Measurements from ENCODE around the gene LAMB4.

The LAMB4 gene

DNA sequence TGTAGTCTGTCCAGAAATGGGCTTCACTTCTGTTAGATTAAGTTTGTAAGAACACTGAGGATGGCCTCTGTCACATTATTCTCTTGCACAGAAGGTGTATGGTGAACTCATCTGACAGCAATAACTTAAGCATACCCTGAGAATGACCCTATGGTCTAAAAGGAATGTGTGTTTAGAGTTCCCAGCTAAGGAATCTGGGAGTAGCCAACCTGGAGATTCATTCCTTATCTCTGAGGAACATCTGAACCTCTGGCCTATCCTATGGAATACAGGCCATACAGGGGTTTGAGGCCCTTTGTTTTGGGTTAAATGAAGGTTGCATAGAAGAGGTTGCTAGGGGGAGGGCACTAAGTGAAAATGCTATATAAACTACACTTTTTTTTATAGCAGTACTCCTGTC lies 41.4 kb downstream of the LAMB4 start:
- TF ChIP-seq, protein P1, sequence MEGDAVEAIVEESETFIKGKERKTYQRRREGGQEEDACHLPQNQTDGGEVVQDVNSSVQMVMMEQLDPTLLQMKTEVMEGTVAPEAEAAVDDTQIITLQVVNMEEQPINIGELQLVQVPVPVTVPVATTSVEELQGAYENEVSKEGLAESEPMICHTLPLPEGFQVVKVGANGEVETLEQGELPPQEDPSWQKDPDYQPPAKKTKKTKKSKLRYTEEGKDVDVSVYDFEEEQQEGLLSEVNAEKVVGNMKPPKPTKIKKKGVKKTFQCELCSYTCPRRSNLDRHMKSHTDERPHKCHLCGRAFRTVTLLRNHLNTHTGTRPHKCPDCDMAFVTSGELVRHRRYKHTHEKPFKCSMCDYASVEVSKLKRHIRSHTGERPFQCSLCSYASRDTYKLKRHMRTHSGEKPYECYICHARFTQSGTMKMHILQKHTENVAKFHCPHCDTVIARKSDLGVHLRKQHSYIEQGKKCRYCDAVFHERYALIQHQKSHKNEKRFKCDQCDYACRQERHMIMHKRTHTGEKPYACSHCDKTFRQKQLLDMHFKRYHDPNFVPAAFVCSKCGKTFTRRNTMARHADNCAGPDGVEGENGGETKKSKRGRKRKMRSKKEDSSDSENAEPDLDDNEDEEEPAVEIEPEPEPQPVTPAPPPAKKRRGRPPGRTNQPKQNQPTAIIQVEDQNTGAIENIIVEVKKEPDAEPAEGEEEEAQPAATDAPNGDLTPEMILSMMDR (IDR thresholded peaks at IDR 0.05): no peak

DNA sequence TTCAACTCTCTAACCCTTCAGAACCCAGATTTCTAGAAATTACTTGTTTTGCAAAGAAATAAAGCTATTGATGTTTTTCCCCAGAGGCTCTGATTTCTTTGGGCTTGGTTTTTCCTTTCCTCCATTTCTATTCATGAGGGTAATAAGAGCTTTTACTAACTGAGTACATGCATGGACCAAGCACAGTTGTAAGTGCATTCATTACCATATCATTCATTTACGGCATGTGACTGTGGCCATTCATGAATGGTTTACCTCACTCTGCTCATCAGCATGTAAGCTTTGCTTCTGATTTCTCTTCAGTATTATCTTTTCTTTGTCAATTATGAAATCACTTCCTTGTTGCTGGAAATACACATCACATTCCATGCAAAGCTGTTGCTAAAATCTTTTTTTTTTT lies 42.4 kb downstream of the LAMB4 start:
- TF ChIP-seq, protein P1 (IDR thresholded peaks at IDR 0.05): no peak

DNA sequence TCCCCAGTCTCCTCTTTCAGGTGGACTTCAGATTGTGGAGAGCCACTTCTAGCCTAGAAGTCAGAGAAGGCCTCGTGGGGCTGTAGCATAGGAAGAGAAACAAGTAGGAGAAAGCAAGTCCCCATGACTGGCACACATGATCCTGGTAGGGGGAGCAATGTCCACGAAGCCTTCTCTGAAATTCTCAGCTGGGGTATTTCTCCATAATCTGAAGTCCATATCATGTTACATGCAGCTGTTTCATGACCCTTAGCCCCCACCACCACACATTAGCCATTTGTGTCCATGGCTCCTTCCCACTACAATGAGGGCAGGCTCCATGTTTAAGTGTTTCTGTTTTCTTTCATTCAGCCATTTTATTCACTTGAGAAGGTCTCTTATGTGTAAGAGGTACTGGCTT lies 43.2 kb downstream of the LAMB4 start:
- TF ChIP-seq, protein P1 (IDR thresholded peaks at IDR 0.05): no peak

DNA sequence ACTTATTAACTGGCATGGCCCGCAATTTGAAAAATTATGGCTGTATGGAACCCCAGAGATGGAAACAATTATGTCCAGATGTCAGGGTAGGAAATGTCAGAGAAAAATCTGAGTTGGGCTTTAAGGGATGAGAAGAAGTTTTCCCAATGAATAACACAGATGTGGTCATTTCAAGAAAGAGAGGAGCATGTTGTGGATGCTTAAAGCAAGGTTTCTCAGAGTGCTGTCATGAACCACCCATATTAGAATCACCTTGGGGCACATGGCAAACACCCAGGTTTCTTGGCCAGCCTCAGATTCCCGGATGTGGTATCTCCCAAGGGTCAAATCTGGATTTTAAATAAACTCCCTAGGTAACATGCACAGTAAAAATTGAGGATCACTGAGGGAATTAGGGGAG lies 43.6 kb downstream of the LAMB4 start:
- TF ChIP-seq, protein P1 (IDR thresholded peaks at IDR 0.05): no peak

DNA sequence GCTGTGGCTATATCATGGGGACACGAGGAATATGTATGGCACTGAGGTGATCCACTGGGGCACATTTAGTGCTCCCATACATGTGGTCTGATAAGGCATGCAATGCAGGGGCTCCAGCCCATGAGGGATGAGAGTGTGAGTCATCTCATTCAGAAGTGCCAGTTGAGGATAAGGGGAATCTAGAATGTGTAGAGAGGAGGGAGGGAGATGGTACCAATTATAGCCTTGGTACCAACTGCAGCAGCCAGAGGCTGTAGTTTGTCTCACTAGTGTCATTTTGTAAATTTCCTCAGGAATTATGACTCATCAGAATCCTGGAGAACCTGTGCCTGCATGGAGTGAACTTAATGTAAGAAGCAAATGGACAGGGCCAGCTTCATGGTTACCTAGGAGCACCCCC lies 46.2 kb downstream of the LAMB4 start:
- TF ChIP-seq, protein P1 (IDR thresholded peaks at IDR 0.05): no peak

DNA sequence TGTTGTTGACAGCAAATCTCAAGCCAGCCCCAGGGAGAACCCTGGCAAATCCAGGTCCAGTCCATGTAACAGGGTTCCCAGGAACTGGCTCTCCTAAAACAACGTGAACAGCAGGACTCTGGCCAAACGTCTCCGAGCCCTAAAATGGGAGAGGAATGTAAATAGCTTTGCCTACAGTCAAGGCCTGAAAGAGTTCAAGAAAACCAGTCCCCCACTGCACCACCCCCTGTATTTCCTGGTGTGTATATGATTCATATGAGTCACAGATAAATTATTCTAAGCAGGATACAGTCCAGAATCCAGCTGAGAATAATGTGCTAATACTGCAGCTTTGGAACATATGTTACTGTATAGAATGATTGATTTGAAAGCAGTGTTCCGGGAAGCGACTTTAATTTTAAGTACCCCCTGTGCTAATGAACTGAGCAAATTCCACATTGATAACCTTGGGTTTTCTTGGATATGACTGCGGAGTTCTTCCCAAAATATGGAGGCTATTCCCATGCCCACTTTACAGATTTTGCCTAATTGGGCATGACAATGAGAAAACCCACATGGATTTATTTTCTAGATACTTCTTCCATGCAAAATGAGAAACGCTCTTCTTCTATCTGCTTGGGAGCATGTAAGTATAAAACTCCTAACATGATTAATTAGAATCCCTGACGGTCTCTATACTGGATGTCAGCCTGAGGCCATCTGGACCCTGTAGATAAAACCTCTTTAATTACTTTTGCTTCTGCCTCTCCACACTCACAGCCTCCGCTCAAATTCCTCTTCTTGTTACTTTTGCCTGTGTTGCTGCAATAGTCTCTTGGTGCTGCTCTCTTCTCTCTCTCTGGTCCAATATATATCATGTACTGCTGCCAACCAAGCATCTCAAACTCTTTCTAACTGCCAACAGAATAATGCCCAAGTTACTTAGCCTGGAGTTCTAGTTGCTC lies 50.2 kb downstream of the LAMB4 start:
- TF ChIP-seq, protein P1 (IDR thresholded peaks at IDR 0.05): no peak

DNA sequence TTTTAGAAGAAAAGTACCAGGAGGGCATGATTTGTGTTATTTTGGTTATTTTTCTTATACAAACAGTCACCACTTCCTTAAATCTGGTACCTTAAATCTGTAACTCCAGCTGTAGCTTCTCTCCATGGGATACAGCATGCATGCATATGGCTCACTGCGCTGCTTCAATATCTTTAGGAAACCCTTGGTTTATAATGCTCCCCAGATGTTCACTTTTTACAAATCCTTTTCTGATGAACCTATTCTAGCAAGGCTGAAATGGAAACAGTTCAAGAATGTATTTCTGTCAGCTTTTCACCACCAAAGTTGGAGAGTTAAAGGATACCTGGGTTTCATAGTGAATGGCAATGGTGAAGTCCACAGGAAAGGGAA lies 50.9 kb downstream of the LAMB4 start:
- TF ChIP-seq, protein P1 (IDR thresholded peaks at IDR 0.05): no peak
